GM12878 (cell line): ENCODE results near the gene FAM228A. TPM values are rescaled to one million over a fixed set of nuclear protein-coding genes. Genes with fewer than 3 reads are reported as not detected.

Experiments
- ATAC-seq: fragments of 200-7000 bp; cut with Tn5 transposase; 3 replicates; pipeline ENCODE4 v1.9.1; 2020; ENCODE audit warnings: mild to moderate bottlenecking, moderate library complexity
- Bru-seq: library from RNA; stranded (reverse); fragments of 400-500 nt; gene quantifications from one replicate; lab custom pipeline; 2021; lab: Mats Ljungman, UMichigan
- BruChase-seq, 2 experiments: library from RNA; stranded (reverse); fragments of 400-500 nt; gene quantifications; one replicate each; lab custom pipeline; 2021; lab: Mats Ljungman, UMichigan
- BruUV-seq: library from RNA; stranded (reverse); fragments of 400-500 nt; replicated peaks from 2 replicates; lab custom pipeline; 2021; lab: Mats Ljungman, UMichigan
- CTCF ChIA-PET: fragments of 300-600 bp; sonication (Branson Sonifier 250); formaldehyde crosslinking; extraction: SDS; loops from one replicate; lab custom pipeline; 2021; ENCODE audit warnings: inconsistent platforms; lab: Yijun Ruan, JAX
- POLR2A ChIA-PET: fragments of 350-600 bp; formaldehyde crosslinking; extraction: SDS; loops from one replicate; lab custom pipeline; 2021; ENCODE audit warnings: inconsistent platforms; lab: Charles Lee
- RAD21 ChIA-PET: fragments of 300-600 bp; sonication (Branson Sonifier 250); formaldehyde crosslinking; loops from one replicate; lab custom pipeline; 2023; ENCODE audit warnings: antibody characterized with exemption; ENCODE audit not compliant: unreplicated experiment; lab: Charles Lee
- SMC1A ChIA-PET: fragments of 300-600 bp; sonication (Branson Sonifier 250); formaldehyde crosslinking; loops from one replicate; lab custom pipeline; 2023; ENCODE audit not compliant: unreplicated experiment, uncharacterized antibody; lab: Charles Lee
- DNase-seq: peaks from one replicate; pipeline ENCODE4 v3.0.0-alpha.2; 2011; ENCODE audit warnings: low read depth, low spot score
- FAIRE-seq: peaks from 3 replicates; lab custom pipeline; 2011; peaks lifted over from hg19 to GRCh38; lab: Jason Lieb, UNC
- H2AFZ ChIP-seq: 2 replicates; pipeline ENCODE4 v1.6.0; 2011; ENCODE audit warnings: low read depth, low read length, control low read depth; ENCODE audit not compliant: control insufficient read depth
- H3K27ac ChIP-seq: 2 replicates; pipeline ENCODE4 v1.5.1; 2011; ENCODE audit warnings: control low read depth; ENCODE audit not compliant: control insufficient read depth, insufficient read depth
- H3K27me3 ChIP-seq, 2 experiments: replicated peaks in 1 of 2; 2 replicates each; pipeline versions ENCODE4 v1.6.0 to v1.6.1; 2011; ENCODE audit warnings: low read length in 1 of 2; ENCODE audit not compliant: control insufficient read depth in 2 of 2, insufficient read depth in 2 of 2
- H3K36me3 ChIP-seq, 2 experiments: 2 replicates each; pipeline ENCODE4 v1.5.1; 2011; ENCODE audit warnings: low read length in 1 of 2; ENCODE audit not compliant: control insufficient read depth in 2 of 2, insufficient read depth in 2 of 2
- H3K4me1 ChIP-seq: 2 replicates; pipeline ENCODE4 v1.6.1; 2011; ENCODE audit warnings: mild to moderate bottlenecking, low read length, moderate library complexity, mixed read lengths; ENCODE audit not compliant: control insufficient read depth, insufficient read depth
- H3K4me2 ChIP-seq: 2 replicates; pipeline ENCODE4 v1.6.0; 2011; ENCODE audit warnings: control low read depth; ENCODE audit not compliant: control insufficient read depth, insufficient read depth
- H3K4me3 ChIP-seq: fragments of 200-600 bp; sonication (generic); 2 replicates; pipeline ENCODE4 v1.5.1; 2016
- H3K79me2 ChIP-seq: 2 replicates; pipeline ENCODE4 v1.6.0; 2011; ENCODE audit warnings: low read length; ENCODE audit not compliant: control insufficient read depth, insufficient read depth
- H3K9ac ChIP-seq: 2 replicates; pipeline ENCODE4 v1.8.0; 2011; ENCODE audit warnings: low read length, control low read depth, mixed read lengths; ENCODE audit not compliant: control insufficient read depth, insufficient read depth
- H3K9me3 ChIP-seq: replicated peaks from 3 replicates; pipeline ENCODE4 v1.5.1; 2011; ENCODE audit warnings: mild to moderate bottlenecking, low read length; ENCODE audit not compliant: control insufficient read depth, insufficient read depth
- H4K20me1 ChIP-seq: 2 replicates; pipeline ENCODE4 v1.6.0; 2011; ENCODE audit not compliant: control insufficient read depth, insufficient read depth
- CREM ChIP-seq: IDR thresholded peaks from 2 replicates; pipeline ENCODE4 v1.6.1; 2014; ENCODE audit warnings: antibody characterized with exemption, low read depth
- IRF4 ChIP-seq: IDR thresholded peaks from 2 replicates; pipeline ENCODE4 v1.6.1; 2011; ENCODE audit warnings: low read depth, low read length
- JUND ChIP-seq: IDR thresholded peaks from 2 replicates; pipeline ENCODE4 v1.6.1; 2012; ENCODE audit warnings: low read depth, mild to moderate bottlenecking, low read length, improper control_type of control experiment, moderate library complexity
- KLF5 ChIP-seq: fragments of 450-650 bp; IDR thresholded peaks from 2 replicates; pipeline ENCODE4 v1.6.1; 2014; ENCODE audit warnings: mild to moderate bottlenecking; ENCODE audit not compliant: partially characterized antibody
- NFIC ChIP-seq: IDR thresholded peaks from 2 replicates; pipeline ENCODE4 v1.6.1; 2012; ENCODE audit warnings: low read depth, mild to moderate bottlenecking, inconsistent platforms, low read length, moderate library complexity
- PAX8 ChIP-seq: fragments of 450-650 bp; IDR thresholded peaks from 2 replicates; pipeline ENCODE4 v1.6.1; 2017; ENCODE audit warnings: mild to moderate bottlenecking, moderate library complexity
- RBBP5 ChIP-seq: fragments of 200-600 bp; sonication (generic); conservative IDR thresholded peaks from 2 replicates; pipeline ENCODE4 v1.6.1; 2016
- SKIL ChIP-seq: fragments of 450-650 bp; IDR thresholded peaks from 2 replicates; pipeline ENCODE4 v1.6.1; 2017; ENCODE audit warnings: mild to moderate bottlenecking, low read depth, inconsistent platforms; ENCODE audit not compliant: poor library complexity, severe bottlenecking
- SREBF1 ChIP-seq: IDR thresholded peaks from 2 replicates; pipeline ENCODE4 v1.6.1; 2012; ENCODE audit warnings: mild to moderate bottlenecking, low read length
- ZNF207 ChIP-seq: fragments of 450-650 bp; IDR thresholded peaks from 2 replicates; pipeline ENCODE4 v1.6.1; 2014; ENCODE audit warnings: antibody characterized with exemption, mild to moderate bottlenecking, borderline replicate concordance
- WGBS: methylation state at CpG from one replicate; pipeline ENCODE4 v1.1.6; 2016; ENCODE audit warnings: low lambda C conversion rate; ENCODE audit not compliant: insufficient replicate concordance, insufficient coverage; ENCODE audit errors: missing lambda C conversion rate; 5-methylcytosine and 5-hydroxymethylcytosine counted together
- in situ Hi-C: fragments of 300-500 bp; cut with MboI; formaldehyde crosslinking; loops from 9 replicates; pipeline ENCODE4 v1.14.3; 2018; ENCODE audit warnings: mixed read lengths
- intact Hi-C: fragments of 100-400 bp; cut with micrococcal nuclease; formaldehyde crosslinking; loops from one replicate; pipeline ENCODE4 v1.14.2; 2022; ENCODE audit not compliant: unreplicated experiment
- long read RNA-seq, 2 experiments: library from polyadenylated mRNA; unstranded; transcript quantifications; one replicate each; pipeline ENCODE4 v2.0.0, GENCODE V29; 2019 to 2020
- polyA minus RNA-seq, 3 experiments: library from RNA; depleted of rRNA, polyadenylated mRNA; stranded (reverse); fragments of >200 nt; gene quantifications; 2 replicates each; pipeline ENCODE4 v1.2.3, GENCODE V29; 2011
- polyA plus RNA-seq, 11 experiments: library from polyadenylated mRNA; depleted of rRNA in 4 of 11; unstranded in 6 of 11; stranded (reverse) in 5 of 11; fragments of >200 nt; fragmentation: Nextera tagmentation in 4 of 11; fragmentation: Illumina TruSeq in 1 of 11; extraction: Ambion mirVana in 4 of 11; extraction: Trizol in 1 of 11; gene quantifications; 1 replicate in 1 of 11; 2 replicates in 10 of 11; pipeline versions ENCODE4 v1.2.1 to v1.2.3, GENCODE V29; 2011 to 2016; ENCODE audit warnings: inconsistent platforms in 2 of 11, missing spikeins in 2 of 11, low read depth in 1 of 11
- total RNA-seq, 4 experiments: library from RNA; depleted of rRNA in 3 of 4; stranded (reverse); fragments of >200 nt in 3 of 4; fragmentation: Illumina TruSeq in 1 of 4; extraction: Trizol in 1 of 4; gene quantifications; 2 replicates each; pipeline versions ENCODE4 v1.2.1 to v1.2.3, GENCODE V29; 2013 to 2021
- TF ChIP-seq, protein P1 (sequence below): fragments of 450-650 bp; IDR thresholded peaks from 2 replicates; pipeline ENCODE4 v1.6.1; 2017; ENCODE audit warnings: low read depth, mild to moderate bottlenecking, moderate library complexity
- TF ChIP-seq, protein P2 (sequence below): IDR thresholded peaks from 2 replicates; pipeline ENCODE4 v1.6.1; 2011; ENCODE audit warnings: mild to moderate bottlenecking, low read depth, low read length, moderate library complexity; ENCODE audit not compliant: insufficient replicate concordance
- TF ChIP-seq, protein P3 (sequence below), 3 experiments: IDR thresholded peaks in 2 of 3; conservative IDR thresholded peaks in 1 of 3; 2 replicates each; pipeline ENCODE4 v1.5.1; 2011; ENCODE audit warnings: low read depth in 3 of 3, low read length in 3 of 3, mild to moderate bottlenecking in 3 of 3, control low read depth in 2 of 3, moderate library complexity in 2 of 3, inconsistent platforms in 1 of 3, mixed read lengths in 1 of 3; ENCODE audit not compliant: control insufficient read depth in 2 of 3, insufficient read depth in 1 of 3; ENCODE audit errors: extremely low read depth in 1 of 3

FAM228A gene
- 0.98 and 1.3 TPM in 2 replicates for total RNA-seq (2013; cell fraction: nucleolus; rRNA removed)
- total RNA-seq (2014; rRNA removed) (0.11 TPM in 1 of 2 replicates, not detected in the other), total RNA-seq (2014; rRNA removed; fragmentation: Illumina TruSeq; extraction: Trizol) (not detected in 2 replicates), total RNA-seq (2021) (not detected in 2 replicates), polyA plus RNA-seq (2011; rRNA removed) (not detected in 2 replicates), polyA plus RNA-seq (2014; fragmentation: Illumina TruSeq; extraction: Trizol) (0.06 TPM in 1 of 2 replicates, not detected in the other), polyA plus RNA-seq (2014; fragmentation: Nextera tagmentation; extraction: Ambion mirVana) (not detected), polyA plus RNA-seq (2014; rRNA removed) (not detected in 2 replicates), polyA plus RNA-seq (2016; fragmentation: Nextera tagmentation; extraction: Ambion mirVana) (not detected), polyA minus RNA-seq (2011; rRNA and poly(A)+ RNA removed) (not detected in 2 replicates), Bru-seq, nascent RNA (percentile 30 among the genes with signal in this experiment), BruChase-seq, experiment 1, labeled RNA remaining after a 6-hour chase (percentile 44 among the genes with signal in this experiment), BruChase-seq, experiment 2, labeled RNA remaining after a 2-hour chase (percentile 52 among the genes with signal in this experiment)
- polyA plus RNA-seq (2011; ENCODE audit: low read depth): not detected
- polyA plus RNA-seq (2011; cell fraction: cytosol; rRNA removed): not detected in 2 replicates
- 0.13 TPM in 1 of 2 replicates, not detected in the other for polyA plus RNA-seq (2011; cell fraction: nucleus; rRNA removed)
- polyA plus RNA-seq (2012): not detected in 2 replicates
- not detected in 2 replicates for polyA minus RNA-seq (2011; cell fraction: cytosol; rRNA and poly(A)+ RNA removed)
- polyA minus RNA-seq (2011; cell fraction: nucleus; rRNA and poly(A)+ RNA removed): not detected in 2 replicates
- long read RNA-seq, experiment 1: 0 reads
- long read RNA-seq, experiment 2: 0 reads

DNA sequence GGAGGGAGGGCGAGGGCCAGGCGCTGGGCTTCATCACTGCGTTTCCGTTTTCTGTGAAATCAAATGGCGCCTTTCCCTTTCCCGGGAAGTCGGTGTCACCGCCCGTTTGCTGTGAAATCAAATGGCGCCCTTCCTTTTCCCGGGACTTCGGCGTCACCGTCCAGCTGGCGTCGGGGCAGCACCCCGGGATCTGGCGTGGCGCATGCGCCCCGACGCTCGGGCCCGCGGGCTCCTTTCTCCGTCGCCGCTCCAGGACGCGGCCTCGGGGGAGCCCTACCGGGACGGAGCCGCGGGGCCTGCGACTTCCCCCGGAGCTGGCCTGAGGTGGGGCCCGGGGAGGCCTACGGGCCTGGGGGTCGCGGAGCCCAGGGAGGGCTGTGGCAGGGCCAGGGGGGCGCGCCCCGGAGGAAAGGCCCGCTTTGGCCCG is at the start of gene FAM228A:
TSS of gene FAM228A (plus strand) at position 203 of the 427 bp plus-strand sequence. CDS start 428 bp downstream, outside the sequence.
- Histone ChIP-seq H3K79me2 (no peaks in the 10 kb centered on the region), H3K27ac (no peak within 1 kb of the TSS), H3K9ac (no peak within 1 kb of the TSS), H3K4me3 (no peak within 1 kb of the TSS), H3K36me3 (no peaks in the 10 kb centered on the region), H3K4me2 (no peak within 1 kb of the TSS), H4K20me1 (no peaks in the 10 kb centered on the region), H3K9me3 (no peaks in the 10 kb centered on the region), H3K4me1 (no peaks in the 10 kb centered on the region), H3K27me3 (no peaks in the 10 kb centered on the region), H2AFZ (no peak within 1 kb of the TSS)
- no peak for ATAC-seq
- CTCF ChIA-PET: interaction anchor here (3.1 kb wide), 1 partner anchor 12 kb away, joined by 15 read pairs; no protein-coding TSS in a partner anchor
- SMC1A ChIA-PET: interaction anchor here (2.2 kb wide), 1 partner anchor 21 kb away, joined by 5 read pairs; no protein-coding TSS in a partner anchor
- POLR2A ChIA-PET: no interaction called here
- in situ Hi-C loops (no loop called here), intact Hi-C loops (no loop called here)
- RAD21 ChIA-PET: no interaction called here
- DNase-seq: no peak
- no peak for FAIRE-seq
- WGBS: 94% methylated on average over 24 of the region's 46 CpGs
- no TSS peak for BruUV-seq
- no peak for TF ChIP-seq NFIC
- no peak for TF ChIP-seq CREM
- TF ChIP-seq, protein P1, sequence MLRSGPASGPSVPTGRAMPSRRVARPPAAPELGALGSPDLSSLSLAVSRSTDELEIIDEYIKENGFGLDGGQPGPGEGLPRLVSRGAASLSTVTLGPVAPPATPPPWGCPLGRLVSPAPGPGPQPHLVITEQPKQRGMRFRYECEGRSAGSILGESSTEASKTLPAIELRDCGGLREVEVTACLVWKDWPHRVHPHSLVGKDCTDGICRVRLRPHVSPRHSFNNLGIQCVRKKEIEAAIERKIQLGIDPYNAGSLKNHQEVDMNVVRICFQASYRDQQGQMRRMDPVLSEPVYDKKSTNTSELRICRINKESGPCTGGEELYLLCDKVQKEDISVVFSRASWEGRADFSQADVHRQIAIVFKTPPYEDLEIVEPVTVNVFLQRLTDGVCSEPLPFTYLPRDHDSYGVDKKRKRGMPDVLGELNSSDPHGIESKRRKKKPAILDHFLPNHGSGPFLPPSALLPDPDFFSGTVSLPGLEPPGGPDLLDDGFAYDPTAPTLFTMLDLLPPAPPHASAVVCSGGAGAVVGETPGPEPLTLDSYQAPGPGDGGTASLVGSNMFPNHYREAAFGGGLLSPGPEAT: no peak
- TF ChIP-seq JUND: no peak
- TF ChIP-seq PAX8: no peak
- no peak for TF ChIP-seq ZNF207
- TF ChIP-seq, protein P2, sequence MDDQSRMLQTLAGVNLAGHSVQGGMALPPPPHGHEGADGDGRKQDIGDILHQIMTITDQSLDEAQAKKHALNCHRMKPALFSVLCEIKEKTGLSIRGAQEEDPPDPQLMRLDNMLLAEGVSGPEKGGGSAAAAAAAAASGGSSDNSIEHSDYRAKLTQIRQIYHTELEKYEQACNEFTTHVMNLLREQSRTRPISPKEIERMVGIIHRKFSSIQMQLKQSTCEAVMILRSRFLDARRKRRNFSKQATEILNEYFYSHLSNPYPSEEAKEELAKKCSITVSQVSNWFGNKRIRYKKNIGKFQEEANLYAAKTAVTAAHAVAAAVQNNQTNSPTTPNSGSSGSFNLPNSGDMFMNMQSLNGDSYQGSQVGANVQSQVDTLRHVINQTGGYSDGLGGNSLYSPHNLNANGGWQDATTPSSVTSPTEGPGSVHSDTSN: no peak
- TF ChIP-seq, protein P3, sequence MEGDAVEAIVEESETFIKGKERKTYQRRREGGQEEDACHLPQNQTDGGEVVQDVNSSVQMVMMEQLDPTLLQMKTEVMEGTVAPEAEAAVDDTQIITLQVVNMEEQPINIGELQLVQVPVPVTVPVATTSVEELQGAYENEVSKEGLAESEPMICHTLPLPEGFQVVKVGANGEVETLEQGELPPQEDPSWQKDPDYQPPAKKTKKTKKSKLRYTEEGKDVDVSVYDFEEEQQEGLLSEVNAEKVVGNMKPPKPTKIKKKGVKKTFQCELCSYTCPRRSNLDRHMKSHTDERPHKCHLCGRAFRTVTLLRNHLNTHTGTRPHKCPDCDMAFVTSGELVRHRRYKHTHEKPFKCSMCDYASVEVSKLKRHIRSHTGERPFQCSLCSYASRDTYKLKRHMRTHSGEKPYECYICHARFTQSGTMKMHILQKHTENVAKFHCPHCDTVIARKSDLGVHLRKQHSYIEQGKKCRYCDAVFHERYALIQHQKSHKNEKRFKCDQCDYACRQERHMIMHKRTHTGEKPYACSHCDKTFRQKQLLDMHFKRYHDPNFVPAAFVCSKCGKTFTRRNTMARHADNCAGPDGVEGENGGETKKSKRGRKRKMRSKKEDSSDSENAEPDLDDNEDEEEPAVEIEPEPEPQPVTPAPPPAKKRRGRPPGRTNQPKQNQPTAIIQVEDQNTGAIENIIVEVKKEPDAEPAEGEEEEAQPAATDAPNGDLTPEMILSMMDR (IDR thresholded peaks at IDR 0.05 in 2 of 3, conservative IDR thresholded peaks at IDR 0.05 in 1 of 3; ENCODE audit: control insufficient read depth in 2 of 3, extremely low read depth in 1 of 3, insufficient read depth in 1 of 3, low read depth in 3 of 3, low read length in 3 of 3): no peak
- TF ChIP-seq KLF5: no peak
- no peak for TF ChIP-seq RBBP5
- TF ChIP-seq IRF4: no peak
- no peak for TF ChIP-seq SREBF1
- TF ChIP-seq SKIL: no peak
